Activated T-cell treated with anti-CD3 and anti-CD28 coated beads, Interleukin-2, amount 50 U/mL, for 4 hours (primary cell): ENCODE measurements around the gene ATMIN. TPM values are rescaled to one million over a fixed set of nuclear protein-coding genes. Genes with fewer than 3 reads are reported as not detected.

ENCODE experiments used
- ATAC-seq, 2 donors: fragments of 200-7000 bp; cut with Tn5 transposase; one replicate each; pipeline ENCODE4 v1.10.0; 2021
- DNase-seq: peaks from one replicate; pipeline ENCODE4 v3.0.0-alpha.2; 2020
- H3K27me3 Mint-ChIP-seq: one replicate; pipeline ENCODE4 v1.8.0; 2021; ENCODE audit warnings: low read depth, mixed read lengths
- H3K36me3 Mint-ChIP-seq: one replicate; pipeline ENCODE4 v1.8.0; 2022; ENCODE audit warnings: mixed read lengths; ENCODE audit not compliant: insufficient read depth
- H3K4me1 Mint-ChIP-seq: one replicate; pipeline ENCODE4 v1.8.0; 2021; ENCODE audit warnings: low read depth, mixed read lengths
- H3K4me3 Mint-ChIP-seq: one replicate; pipeline ENCODE4 v1.8.0; 2021; ENCODE audit warnings: mild to moderate bottlenecking, moderate library complexity, mixed read lengths
- H3K9me3 Mint-ChIP-seq: one replicate; pipeline ENCODE4 v1.8.0; 2021; ENCODE audit warnings: mixed read lengths
- total RNA-seq, 3 donors: library from RNA; stranded (reverse); gene quantifications; one replicate each; pipeline ENCODE4 v1.2.1, GENCODE V29; 2021

Gene ATMIN
- total RNA-seq, 3 donors from 2014 or later = 27.2 to 30.2 (median 29.3) TPM

DNA sequence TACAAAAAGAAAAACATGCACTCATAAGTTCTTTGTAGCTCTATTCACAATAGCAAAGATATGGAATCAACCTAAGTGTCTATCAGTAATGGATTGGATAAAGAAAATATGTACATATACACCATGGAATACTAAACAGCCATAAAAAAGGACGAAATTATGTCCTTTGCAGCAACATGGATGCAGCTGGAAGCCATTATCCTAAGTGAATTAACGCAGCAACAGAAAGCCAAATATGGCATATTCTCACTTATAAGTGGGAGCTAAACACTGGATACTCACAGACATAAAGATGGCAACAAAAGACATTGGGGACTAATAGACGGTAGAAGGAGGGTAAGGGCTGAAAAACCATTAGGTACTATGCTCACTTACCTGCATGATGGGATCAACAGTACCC is 34.8 kb upstream of the ATMIN start:
- DNase-seq (no peak), ATAC-seq (no peak)
- no peak overlapping the region for H3K4me3 Mint-ChIP-seq
- peaks cover 16% of the 10 kb centered on the region for H3K36me3 Mint-ChIP-seq
- H3K27me3 Mint-ChIP-seq = no peaks in the 10 kb centered on the region
- no peaks in the 10 kb centered on the region for H3K9me3 Mint-ChIP-seq
- H3K4me1 Mint-ChIP-seq = peaks cover 79% of the 10 kb centered on the region

DNA sequence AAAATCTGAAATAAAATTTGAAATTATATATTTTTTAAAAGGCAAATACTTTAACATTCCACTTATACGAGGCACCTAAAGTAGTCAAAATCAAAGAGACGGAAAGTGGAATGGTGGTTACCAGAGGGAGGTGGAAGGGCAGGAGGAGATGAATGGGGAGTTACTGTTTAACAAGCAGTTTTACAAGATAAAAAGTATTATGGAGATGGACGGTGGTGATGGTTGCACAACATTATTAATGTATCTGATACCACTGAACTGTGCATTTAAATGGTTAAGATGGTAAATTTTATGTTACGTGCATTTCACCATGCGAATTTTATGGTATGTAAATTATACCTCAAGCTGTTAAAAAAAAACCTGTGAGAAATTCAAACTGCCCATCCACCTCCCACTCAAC is 34.3 kb upstream of the ATMIN start:
- DNase-seq = no peak
- no peak for ATAC-seq
- no peaks in the 10 kb centered on the region for H3K27me3 Mint-ChIP-seq
- H3K4me3 Mint-ChIP-seq = no peak overlapping the region
- H3K4me1 Mint-ChIP-seq = peaks cover 82% of the 10 kb centered on the region
- no peaks in the 10 kb centered on the region for H3K9me3 Mint-ChIP-seq
- H3K36me3 Mint-ChIP-seq = peaks cover 16% of the 10 kb centered on the region

DNA sequence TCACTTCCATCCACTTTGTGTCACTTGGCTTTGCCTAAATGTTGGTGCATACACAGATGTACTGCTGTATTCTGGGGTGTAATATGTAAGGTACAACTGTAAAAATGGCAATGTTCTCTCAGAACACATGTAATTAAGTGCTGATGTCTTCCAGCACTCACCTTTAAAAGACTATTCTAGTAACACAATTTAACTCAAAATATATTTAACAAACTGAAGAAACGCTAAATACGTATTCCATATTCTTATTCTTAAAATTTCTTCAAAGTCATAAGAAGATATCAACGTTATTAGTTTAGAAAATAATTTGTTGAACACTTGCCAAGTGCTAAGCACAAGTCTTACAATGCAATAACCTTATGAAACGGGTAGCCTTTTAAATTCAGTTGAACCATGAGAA is 32.6 kb upstream of the ATMIN start:
- peak overlapping the region; percentile 94 for H3K4me3 Mint-ChIP-seq
- no peak for ATAC-seq
- no peak for DNase-seq
- no peaks in the 10 kb centered on the region for H3K27me3 Mint-ChIP-seq
- H3K9me3 Mint-ChIP-seq = no peaks in the 10 kb centered on the region
- peaks cover 72% of the 10 kb centered on the region for H3K4me1 Mint-ChIP-seq
- H3K36me3 Mint-ChIP-seq = peaks cover 16% of the 10 kb centered on the region

DNA sequence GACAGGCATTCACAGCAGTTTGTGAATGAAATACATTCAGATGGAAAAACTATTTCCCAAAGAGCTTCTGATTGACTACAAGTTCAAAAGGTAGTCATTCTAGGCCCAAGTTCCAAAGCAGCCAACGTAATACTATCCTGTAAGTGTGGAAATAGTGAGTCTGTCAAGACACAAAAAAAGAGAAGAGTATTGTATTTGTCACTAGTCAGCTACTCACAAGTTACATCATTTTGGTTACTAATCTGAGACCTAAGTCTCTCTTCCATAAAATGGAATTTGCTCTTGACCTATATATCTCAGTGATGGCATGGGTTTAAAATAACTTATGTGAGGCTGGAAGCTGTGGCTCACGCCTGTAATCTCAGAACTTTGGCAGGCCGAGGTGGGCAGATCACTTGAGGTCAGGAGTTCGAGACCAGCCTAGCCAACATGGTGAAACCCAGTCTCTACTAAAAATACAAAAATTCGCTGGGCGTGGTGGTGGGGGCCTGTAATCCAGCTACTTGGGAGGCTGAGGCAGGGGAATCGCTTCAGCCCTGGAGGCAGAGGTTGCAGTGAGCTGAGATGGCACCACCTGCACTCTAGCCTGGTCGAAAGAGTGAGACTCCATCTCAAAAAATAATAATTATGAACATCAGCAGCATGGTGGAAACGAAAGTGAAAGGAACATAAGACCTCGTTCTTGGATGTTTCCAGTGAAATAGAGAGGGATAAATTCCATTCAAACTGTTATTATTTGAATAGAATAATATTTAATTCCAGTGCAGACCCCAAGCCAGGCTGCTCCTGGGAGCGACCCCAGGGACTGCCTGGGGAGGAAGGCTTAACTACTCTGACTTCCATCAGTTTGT is 31.8 kb upstream of the ATMIN start:
- no peak for ATAC-seq

DNA sequence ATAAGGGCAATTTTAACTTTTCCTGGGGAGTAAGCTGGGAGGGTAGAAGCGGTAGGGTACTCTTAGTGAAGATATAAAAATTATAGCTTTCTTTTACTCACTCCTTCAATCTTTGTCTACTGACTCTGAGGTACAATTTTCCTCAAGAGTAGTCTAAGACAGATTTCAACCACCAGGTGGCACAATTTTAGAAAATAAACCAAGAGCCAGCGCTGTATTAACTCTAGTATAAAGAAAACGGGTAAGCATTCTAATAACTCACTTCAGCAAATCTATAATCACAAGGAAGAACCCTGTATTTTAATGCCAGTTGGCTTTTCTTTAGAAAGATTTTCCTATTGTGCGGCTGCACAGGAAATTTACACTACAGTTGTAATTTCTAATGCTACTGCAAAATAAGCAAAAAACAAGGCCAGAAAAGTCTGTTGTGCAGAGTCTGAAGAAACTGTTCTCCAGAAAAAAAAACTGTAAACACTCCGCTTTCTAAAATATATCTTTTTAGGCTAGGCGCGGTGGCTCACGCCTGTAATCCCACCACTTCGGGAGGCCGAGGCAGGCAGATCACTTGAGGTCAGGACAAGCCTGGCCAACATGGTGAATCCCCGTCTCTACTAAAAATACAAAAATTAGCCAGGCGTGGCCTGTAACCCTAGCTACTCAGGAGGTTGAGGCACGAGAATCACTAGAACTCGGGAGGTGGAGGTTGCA is 30.8 kb upstream of the ATMIN start:
- Mint-ChIP-seq H3K27me3 (no peaks in the 10 kb centered on the region), H3K9me3 (no peaks in the 10 kb centered on the region), H3K4me1 (peaks cover 60% of the 10 kb centered on the region), H3K36me3 (peaks cover 14% of the 10 kb centered on the region), H3K4me3 (peak overlapping the region; percentile 94)
- no peak for DNase-seq
- ATAC-seq = no peak

More for the DNA sequence above, 31.8 kb upstream of the ATMIN start:
- H3K4me3 Mint-ChIP-seq = peak overlapping the region; percentile 94
- peaks cover 16% of the 10 kb centered on the region for H3K36me3 Mint-ChIP-seq
- H3K9me3 Mint-ChIP-seq = no peaks in the 10 kb centered on the region
- H3K4me1 Mint-ChIP-seq = peaks cover 69% of the 10 kb centered on the region
- H3K27me3 Mint-ChIP-seq = no peaks in the 10 kb centered on the region
- DNase-seq = no peak

DNA sequence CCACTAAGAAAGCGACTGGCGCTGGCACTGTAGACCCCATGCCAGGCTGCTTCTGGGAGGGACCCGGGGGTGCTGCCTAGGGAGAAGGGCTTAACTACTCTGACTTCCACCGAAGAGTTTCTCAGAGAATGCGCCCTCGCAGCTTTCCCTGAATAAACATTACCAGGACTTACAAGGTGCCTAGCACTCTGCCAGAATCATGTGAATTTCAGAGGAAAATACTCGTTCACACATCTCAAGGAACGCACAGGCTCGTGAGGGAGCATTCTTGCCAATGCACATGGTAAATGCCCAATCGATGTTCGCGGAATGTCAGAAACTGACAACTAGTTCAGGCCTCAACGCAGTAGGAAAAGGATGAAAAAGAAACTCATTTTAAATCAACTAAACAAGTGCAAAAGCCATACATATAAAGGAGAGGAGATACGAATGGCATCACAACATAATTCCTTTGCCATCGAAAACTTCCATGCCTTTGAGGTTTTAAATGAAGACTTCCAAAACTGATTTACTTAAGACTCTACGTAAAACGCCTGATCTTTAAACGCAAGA is 30.0 kb upstream of the ATMIN start:
- peaks cover 10% of the 10 kb centered on the region for H3K36me3 Mint-ChIP-seq
- H3K4me3 Mint-ChIP-seq = peak overlapping the region; percentile 94
- H3K9me3 Mint-ChIP-seq = no peaks in the 10 kb centered on the region
- DNase-seq (no peak), ATAC-seq (no peak)
- peaks cover 53% of the 10 kb centered on the region for H3K4me1 Mint-ChIP-seq
- no peaks in the 10 kb centered on the region for H3K27me3 Mint-ChIP-seq

DNA sequence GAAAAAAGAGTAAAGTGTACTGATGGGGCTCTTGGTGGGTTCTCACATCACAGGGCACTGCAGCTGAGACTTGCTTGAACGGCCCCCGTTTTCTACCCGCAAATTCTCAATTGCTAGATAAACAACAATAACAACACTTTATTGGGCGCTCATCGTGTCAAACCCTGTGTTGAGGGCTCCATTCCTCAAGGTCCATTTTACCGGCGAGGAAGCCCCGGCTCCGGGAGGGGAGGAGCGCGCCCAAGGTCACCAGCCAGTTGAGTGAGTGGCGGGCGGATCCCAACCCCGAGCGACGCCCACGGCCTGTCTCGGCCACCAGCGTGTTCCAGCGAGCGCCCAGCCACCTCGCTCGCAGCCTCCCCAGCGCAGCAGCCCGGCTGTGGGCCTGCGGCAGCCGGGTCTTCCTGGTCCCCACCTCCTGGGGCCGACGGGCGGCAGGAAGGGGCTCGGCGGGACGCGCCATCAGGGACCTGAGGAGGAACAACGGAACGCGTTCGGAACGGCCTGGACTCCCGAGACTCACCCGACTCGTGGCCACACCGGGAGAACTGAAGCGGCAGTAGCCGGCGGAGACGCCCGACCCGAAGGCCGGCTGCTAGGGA is 29.3 kb upstream of the ATMIN start:
- Mint-ChIP-seq H3K27me3 (no peaks in the 10 kb centered on the region), H3K4me1 (peaks cover 48% of the 10 kb centered on the region), H3K4me3 (peak overlapping the region; percentile 94), H3K9me3 (no peaks in the 10 kb centered on the region), H3K36me3 (peaks cover 11% of the 10 kb centered on the region)
- DNase-seq = peak; percentile 65
- ATAC-seq = peak; percentile 42 to 44

DNA sequence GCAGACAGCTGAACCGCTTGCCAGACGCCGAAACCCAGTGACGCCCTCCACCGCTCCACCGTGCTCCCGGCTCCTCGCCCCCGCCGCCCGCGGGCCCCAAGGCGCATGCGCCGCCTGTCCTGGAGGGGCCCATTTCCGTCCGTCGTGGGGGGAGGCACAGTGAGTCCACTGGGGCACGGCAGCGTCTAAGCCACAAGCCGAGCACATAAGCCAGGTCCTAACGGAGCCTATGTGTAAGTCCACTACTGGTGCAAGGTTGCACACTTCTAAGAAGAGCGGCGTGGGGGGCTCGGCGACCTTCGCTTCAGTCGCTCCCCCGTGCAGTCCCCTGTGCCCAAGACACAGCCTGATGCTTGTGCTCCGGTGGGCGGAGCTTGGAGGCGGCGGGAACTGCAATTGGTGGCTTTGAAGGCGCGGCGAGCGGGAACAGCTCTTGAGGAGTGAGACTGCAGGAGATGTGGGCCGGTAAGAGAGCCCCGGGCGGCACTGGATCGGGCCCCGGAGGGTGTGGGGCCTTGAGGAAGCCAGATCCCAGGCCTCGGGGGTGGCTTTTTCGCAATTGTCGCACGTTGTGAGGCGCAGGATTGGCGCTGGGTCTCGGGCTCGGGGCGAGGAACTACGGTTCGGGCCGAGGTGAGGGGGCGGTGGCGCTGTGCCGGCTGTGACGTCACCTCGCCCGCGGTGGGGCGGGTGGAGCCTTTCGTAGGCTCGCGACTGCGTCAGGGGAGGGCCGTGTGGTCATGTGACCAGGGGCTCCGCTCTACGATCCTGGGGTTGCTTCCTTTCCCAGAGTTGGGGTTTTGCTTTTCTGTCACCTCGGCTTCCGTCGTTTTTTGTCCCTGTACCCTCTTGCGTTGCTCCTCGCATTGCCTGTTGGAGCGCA is 28.6 kb upstream of the ATMIN start, which contains the start of the genes CENPN and CMC2:
TSS of gene CENPN (plus strand) at position 402 of the 883 bp plus-strand sequence. CDS start 4,726 bp downstream, outside the sequence.
TSS of gene CMC2 (minus strand) at position 73 of the 883 bp plus-strand sequence. CDS start 9,491 bp downstream, outside the sequence.
- H3K36me3 Mint-ChIP-seq = peaks cover 11% of the 10 kb centered on the region
- no peaks in the 10 kb centered on the region for H3K9me3 Mint-ChIP-seq
- peaks cover 41% of the 10 kb centered on the region for H3K4me1 Mint-ChIP-seq

DNA sequence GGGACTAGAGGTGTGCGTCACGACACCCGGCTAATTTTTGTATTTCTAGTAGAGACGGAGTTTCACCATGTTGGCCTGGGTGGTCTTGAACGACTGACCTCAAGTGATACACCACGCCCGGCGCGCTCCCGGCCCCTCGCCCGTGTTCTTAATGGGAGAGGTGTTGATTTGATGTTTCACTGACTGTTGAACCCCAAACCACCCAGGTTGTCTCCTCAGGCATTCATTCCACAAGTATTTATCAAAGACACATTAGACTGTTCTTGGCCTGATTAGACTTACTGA is 27.2 kb upstream of the ATMIN start:
- no peaks in the 10 kb centered on the region for H3K27me3 Mint-ChIP-seq
- no peak for ATAC-seq
- peak overlapping the region; percentile 94 for H3K4me3 Mint-ChIP-seq
- peaks cover 13% of the 10 kb centered on the region for H3K36me3 Mint-ChIP-seq
- H3K9me3 Mint-ChIP-seq = no peaks in the 10 kb centered on the region
- DNase-seq = no peak
- peaks cover 30% of the 10 kb centered on the region for H3K4me1 Mint-ChIP-seq

More for the DNA sequence above, 28.6 kb upstream of the ATMIN start, which contains the start of the genes CENPN and CMC2:
- ATAC-seq (peak; percentile 90 to 91), DNase-seq (peak; percentile 95)
- peak within 1 kb of the TSS; percentile 94 for H3K4me3 Mint-ChIP-seq
- no peaks in the 10 kb centered on the region for H3K27me3 Mint-ChIP-seq

DNA sequence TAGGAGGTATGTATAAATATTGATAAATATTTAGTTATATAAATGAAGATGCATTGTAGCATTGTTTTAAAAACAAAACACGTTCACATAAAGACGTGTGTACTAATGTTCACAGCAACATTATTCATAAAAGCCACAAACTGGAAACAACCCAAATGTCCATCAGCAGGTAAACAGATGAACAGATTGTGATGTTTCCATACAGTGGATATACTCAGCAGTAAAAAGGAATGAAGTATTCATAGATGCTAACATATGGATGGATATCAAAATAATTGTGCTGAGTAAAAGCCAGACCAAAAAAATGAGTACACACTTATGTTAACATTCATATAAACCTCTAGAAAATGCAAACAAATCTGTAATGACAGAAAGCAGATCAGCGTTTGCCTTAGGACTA is 22.7 kb upstream of the ATMIN start:
- H3K9me3 Mint-ChIP-seq = no peaks in the 10 kb centered on the region
- peaks cover 23% of the 10 kb centered on the region for H3K36me3 Mint-ChIP-seq
- ATAC-seq = no peak
- no peak for DNase-seq
- H3K4me3 Mint-ChIP-seq = no peak overlapping the region
- no peaks in the 10 kb centered on the region for H3K27me3 Mint-ChIP-seq
- peaks cover 8% of the 10 kb centered on the region for H3K4me1 Mint-ChIP-seq

DNA sequence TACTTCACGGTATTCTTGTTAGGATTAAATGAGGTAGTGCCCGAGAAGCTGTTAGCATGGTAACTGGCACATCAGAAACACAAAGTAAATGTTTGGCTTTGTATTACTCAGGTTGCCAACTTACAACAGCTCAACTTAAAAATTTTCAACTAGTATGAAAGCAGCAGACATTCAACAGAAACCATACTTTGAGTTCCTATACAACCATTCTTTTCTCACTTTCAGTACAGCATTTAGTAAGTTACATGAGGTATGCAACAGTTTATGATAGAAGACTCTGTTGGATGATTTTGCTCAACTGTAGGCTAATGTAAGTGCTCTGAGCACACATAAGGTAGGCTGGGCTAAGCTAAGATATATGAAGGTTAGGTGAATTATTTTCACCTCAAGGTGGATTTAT is 21.0 kb upstream of the ATMIN start:
- Mint-ChIP-seq H3K9me3 (no peaks in the 10 kb centered on the region), H3K4me3 (no peak overlapping the region), H3K36me3 (peaks cover 31% of the 10 kb centered on the region), H3K4me1 (peaks cover 3% of the 10 kb centered on the region), H3K27me3 (no peaks in the 10 kb centered on the region)
- ATAC-seq (peak; percentile 10 to 30), DNase-seq (no peak)

DNA sequence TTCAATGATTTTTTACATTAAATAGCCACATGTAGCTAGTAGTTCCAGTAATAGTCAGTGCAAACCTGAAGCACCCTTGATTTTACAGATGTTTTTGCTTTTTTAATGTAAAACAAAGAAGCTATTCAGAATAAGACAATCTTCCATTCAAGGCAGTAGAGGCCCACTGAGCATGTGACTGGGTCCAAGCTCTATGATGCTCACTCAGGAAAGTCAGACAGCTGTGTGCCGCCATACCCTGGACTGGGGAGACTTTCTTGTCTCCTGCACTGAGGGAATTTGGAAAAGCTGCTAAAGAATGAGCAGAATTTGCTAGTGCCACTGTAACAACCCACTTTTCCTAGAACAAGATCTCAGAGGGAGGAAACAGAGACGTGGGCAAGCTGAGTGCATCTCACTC is 17.1 kb upstream of the ATMIN start:
- ATAC-seq = no peak
- no peak for DNase-seq
- H3K9me3 Mint-ChIP-seq = no peaks in the 10 kb centered on the region
- peaks cover 3% of the 10 kb centered on the region for H3K4me1 Mint-ChIP-seq
- no peaks in the 10 kb centered on the region for H3K27me3 Mint-ChIP-seq
- peaks cover 26% of the 10 kb centered on the region for H3K36me3 Mint-ChIP-seq
- H3K4me3 Mint-ChIP-seq = no peak overlapping the region

DNA sequence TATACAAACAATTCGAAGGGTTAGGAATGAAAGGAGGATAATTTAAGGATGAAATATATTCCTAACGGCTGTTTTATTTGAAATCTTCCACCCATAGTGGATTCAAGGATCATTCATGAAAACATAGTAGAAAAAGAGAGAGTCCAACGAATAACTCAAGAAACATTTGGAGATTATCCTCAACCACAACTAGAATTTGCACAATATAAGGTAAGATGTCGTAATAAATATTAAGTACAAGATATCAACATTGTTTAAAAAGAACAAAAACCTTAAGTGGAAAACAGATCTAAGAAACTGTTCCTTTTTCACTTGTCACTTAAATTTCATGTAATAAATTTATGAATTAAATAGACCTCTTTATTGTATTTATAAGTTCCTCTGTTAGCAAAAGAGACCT is 9.2 kb upstream of the ATMIN start:
- ATAC-seq (no peak), DNase-seq (no peak)
- Mint-ChIP-seq H3K4me3 (no peak overlapping the region), H3K27me3 (no peaks in the 10 kb centered on the region), H3K36me3 (peaks cover 11% of the 10 kb centered on the region), H3K4me1 (peaks cover 3% of the 10 kb centered on the region), H3K9me3 (no peaks in the 10 kb centered on the region)
